Fibroblast of peridontal ligament (primary cell): Measurements from ENCODE around the gene PTRH1.

Experiments used
- DNase-seq: peaks from one replicate; pipeline ENCODE4 v3.0.0-alpha.2; 2010; ENCODE audit errors: extremely low read depth

The PTRH1 gene

DNA sequence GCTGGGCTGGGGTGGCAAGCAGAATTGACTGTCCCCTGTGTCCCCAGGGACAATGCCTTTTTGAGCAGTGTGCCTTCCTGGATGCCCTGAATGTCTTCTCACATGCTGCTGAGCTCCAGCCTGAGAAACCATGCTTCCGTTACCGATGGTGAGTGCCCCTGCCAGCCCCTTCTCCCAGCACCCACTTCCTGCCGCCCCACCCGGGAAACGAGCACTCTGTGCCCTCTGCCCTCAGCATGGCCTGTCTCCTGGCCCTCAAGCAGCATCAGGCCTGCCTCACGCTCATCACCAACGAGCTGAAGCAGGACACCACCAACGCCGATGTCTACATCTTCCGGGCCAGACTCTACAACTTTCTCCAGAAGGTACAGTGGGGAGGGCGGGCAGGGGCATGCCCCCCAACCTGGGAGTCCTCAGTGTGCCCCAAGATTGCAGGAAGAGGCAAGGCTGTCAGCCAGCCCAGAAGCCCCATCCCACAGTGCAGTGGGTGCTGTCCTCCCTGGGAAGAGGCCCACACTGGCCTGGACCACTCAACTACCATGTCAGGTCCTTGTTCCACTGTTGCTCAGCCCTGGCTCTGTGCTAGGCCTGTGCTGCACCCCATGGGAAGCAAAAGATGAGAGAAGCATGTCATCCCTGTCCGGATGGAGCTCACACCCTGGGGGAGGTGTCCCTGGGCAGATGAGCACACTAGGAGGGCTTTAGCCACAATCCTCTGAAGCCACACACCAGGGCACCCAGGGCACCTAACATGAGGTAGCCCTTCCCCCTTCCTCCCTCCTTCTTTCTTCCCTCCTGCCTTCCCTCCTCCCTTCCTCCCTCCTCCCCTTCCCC, 4.8 kb upstream of the PTRH1 start:
- no peak for DNase-seq

DNA sequence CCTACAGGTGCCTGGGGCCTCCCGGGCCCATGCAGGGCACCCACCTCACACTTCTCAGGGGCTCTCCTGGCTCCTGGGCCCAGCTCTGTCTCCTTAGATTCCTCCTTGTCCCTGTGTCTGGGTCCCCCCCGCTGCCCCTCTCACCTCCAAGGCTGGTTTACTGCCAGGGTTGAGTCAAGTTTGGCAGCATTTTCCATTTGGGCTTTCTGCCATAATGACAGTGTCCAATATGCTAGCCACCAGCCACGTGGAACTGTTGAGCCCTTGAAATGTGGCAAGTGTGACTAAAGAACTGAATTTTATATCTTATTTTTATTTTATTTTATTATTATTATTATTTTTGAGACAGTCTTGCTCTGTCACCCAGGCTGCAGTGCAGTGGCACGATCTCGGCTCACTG, 2.3 kb upstream of the PTRH1 start:
- DNase-seq = no peak

DNA sequence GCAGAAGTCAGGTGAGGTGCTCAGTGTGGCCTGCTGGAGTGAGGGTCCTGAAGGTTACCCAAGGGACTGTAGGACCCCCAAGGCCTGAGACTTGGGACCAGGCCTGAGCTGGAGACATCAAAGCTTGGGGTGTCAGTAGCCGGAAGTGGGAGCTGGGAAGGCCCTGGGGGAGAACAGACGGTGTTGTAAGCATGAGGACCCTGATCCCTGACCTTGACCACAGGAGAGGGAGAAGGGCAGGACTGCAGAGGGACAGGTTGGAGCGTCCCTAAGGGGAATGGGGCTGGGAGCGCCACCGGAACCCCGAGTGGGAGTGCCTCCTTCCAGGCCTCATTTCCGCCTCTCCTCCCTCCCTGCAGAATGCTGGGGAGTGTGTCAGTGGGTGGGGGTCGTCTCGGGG, 949 bp upstream of the PTRH1 start:
- no peak for DNase-seq

DNA sequence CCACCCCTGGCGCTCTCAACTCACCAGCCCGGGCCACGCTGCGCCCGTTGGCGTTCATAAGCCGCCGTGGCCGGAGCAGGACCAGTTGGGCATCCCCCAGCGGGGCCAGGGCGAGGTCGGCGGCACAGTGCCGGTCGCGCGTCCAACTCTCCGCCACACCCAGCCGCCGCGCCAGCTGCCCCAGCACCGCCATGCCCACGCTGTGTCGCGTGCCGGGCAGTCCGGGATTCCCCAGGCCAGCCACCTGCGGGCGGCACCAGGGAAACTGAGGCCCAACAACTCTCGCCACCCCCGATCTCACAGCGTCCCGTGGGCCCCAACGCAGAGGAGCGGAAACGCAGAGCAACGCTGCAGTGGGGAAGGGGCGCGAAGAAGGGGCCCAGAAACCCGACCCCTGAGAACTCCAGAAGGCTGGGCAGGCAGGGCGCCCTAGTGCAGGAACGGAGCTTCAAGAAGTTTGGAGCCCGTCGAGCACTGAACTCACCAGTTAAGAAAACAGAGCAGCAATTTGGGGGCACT, 453 bp downstream of the PTRH1 start:
- no peak for DNase-seq

DNA sequence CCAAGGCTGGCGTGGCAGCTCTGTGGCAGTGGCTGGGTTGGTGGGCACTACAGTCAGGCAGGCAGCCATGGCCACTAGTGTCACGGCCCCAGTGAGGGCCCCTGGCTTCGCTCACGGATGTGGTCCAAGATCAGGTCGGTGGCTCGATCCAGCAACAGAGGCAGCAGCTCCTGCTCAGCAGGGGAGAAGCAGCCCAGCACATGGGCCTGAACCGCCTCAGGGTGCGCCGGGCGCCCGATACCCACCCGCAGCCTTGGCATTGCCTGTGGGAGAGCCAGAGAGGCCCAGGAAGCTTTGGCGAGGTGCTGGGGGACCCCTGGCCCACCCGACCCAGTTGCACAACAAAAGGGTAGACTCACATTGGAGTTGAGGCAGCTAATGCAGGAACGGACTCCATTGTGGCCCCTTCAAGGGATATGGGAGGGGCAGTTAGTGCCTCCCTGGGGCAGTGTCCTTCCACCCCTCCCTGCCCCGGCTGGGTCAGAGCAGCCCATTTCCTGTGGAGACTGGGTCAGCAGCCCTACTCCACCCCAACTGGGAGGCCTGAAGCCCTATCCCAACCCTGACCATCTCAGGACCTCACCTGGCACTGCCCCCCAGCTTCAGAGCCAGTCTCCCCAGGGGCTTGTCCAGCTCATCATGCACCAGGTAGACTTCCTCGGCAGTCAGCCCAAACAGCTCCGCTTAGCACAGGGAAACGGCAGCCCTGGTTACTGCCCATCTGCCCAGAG, 1.3 kb downstream of the PTRH1 start:
- DNase-seq = no peak

DNA sequence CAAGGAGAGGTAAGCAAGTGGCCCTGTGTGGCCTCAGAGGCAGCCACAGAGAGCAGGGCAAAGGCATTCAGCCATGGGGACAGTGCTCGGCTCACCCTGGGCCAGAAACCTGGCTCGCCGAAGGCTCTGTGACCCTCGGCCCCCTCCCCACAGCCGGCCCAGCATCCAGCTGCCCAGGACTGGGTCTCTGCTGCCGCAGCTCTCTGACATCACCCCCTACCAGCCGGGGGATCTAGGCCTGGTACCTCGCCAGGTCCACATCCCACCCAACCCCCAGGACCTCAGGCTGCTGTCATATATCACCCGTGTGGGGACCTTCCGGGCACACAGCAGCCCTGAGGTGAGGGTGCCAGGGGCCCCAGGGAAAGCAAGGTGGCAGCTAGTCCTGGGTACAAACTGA, 2.6 kb downstream of the PTRH1 start:
- DNase-seq = no peak

DNA sequence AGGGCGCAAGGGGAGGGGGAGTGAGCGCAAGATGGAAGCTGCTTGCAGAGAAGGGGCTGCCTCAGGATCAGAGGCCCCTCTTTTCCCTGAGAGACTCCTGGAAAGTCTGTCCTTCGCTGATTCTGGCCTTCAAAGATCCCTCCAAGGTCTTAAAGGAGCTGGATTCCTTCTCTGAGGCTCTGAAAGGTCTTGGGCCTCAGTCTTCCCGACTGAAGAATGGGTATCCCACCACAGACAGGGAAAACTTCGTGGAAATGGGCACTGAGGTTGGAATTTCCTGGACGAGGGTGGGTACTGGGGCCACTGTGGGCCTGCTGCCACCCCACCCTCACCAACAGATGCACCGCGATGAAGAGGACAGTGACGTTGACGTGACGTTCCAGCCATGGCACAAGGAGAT, 3.1 kb downstream of the PTRH1 start:
- DNase-seq = no peak

DNA sequence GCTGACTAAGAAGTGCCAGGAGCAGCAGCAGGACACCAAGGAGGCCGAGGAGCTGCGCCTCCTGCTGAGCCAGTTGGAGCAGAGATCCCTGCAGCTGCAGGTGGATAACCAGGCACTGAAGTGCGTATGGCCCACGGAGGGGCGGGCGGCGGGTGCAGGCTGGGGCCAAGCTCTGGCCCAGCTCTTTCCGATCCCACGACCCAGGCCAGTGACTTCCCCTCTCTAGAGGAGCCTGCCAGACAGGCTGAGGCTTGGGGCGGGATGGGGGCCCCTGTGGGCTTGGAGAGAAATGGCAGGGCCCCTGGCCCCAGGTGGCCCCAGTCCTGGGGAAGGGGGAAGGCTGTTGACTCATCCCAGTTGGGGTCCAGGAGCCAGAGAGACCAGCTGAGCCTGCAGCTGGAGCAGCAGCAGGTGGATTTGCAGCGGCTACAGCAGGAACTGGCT, 3.6 kb downstream of the PTRH1 start:
- no peak for DNase-seq

DNA sequence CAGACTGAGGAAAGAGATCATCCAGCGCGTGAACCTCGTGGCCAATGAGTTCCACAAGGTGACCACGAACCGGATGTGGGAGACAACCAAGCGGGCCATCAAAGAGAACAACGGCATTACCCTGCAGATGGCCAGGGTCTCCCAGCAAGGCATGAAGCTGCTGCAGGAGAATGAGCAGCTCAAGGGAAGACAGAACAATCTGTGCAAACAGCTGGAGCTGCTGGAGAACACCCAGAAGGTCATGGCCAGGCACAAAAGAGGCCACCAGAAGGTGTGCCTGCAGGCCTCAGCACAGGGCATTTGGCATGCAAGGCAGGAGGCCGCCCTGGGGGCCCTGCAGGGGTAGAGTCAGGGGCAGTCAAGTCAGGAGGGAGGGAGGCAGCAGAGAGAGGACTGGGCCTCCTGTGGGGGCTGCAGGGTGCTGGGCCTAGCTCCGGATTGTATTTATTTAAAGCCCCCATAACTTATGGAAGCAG, 4.2 kb downstream of the PTRH1 start:
- no peak for DNase-seq

DNA sequence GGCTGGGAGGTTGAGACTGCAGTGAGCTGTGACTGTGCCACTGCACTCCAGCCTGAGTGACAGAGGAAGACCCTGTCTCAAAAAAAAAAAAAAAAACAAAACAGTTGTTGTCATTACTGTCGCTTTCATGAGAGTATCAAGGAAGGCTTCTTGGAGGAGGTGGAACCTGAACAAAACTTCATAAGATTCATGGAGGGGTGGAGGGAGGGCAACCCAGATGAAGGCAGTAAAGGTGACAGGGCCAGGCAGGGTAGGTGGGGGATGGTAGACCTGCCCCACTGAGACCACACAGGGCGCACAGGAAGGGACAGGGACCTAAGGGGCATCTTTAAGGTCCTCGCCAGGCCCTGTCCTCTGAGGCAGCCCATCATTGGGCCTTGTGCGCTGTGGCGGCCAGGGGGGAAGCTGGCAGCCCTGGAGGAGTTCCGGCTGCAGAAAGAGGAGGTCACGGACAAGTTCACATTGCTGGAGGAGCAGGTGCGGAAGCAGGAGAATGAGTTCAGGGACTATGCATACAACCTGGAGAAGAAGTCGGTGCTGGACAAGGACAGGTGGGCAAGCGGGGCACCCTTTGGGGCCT, 5.2 kb downstream of the PTRH1 start:
- no peak for DNase-seq

DNA sequence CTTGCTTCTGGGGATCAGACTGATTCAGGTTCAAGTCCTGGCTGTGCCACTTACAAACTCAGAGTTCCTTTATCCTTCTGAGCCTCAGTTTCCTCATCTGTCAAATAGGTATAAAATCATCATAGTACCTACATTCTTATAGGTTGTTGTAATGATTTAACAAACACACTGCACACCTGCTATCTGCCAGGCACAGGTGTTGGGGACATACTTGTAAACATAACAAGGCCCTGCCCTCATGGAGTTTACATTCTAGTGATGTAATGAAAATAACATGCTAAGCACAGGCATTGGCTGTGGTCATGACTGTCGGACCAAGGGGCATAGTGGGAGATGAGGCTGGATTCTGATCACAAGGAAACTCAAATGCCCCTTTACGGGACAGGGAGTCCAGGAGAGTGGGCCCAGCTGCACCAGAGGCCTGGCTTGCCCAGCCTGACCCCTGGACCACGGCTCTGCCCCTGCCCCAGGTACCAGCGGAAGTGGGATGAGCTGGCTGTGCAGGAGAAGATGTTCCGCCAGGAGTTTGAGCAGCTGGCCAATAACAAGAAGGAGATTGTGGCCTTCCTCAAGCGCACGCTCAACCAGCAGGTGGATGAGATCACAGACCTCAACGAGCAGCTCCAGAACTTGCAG, 6.4 kb downstream of the PTRH1 start:
- no peak for DNase-seq

DNA sequence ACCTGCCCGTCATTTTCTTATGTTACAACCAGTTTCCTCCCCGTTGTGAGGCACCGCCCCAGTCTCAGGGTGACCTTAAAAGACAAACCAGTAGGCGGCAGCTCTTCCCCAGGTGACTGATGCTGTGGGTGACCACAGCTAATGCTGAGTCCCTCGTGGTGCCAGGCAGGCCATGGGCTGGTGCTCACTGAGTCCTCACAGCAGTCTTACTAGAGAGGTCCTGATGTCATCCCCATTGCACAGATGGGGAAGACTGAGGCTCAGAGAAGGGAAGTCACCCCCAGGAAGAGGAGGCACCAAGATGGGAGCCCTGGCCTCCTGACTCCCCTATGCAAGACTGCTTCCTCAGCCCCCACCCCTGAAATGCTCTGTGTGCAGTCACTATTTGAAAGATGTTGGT, 7.7 kb downstream of the PTRH1 start:
- DNase-seq = no peak

DNA sequence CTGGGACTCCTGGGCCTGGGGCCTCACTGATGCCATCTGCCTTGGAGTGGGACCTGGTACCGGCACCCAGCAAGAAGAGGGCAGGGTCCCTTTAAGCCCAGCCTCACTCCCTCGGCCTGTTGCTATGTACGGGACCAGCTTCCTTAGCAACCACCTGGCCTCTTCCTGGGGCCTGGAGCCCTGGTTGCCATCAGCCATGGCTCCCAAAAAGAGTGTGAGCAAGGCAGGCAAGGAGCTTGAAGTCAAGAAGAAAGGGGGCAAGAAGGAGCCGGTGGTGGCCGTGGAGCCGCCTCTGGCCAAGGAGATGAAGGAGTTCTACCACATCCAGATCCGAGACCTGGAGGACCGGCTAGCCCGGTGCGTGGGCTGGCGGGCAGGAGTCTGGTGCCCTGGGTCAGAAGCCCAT, 8.6 kb downstream of the PTRH1 start, which contains the start of gene CFAP157:
CFAP157 (plus strand) TSS at position 153 of the 406 bp plus-strand sequence; CDS start at position 197, 44 bp downstream.
- no peak for DNase-seq

DNA sequence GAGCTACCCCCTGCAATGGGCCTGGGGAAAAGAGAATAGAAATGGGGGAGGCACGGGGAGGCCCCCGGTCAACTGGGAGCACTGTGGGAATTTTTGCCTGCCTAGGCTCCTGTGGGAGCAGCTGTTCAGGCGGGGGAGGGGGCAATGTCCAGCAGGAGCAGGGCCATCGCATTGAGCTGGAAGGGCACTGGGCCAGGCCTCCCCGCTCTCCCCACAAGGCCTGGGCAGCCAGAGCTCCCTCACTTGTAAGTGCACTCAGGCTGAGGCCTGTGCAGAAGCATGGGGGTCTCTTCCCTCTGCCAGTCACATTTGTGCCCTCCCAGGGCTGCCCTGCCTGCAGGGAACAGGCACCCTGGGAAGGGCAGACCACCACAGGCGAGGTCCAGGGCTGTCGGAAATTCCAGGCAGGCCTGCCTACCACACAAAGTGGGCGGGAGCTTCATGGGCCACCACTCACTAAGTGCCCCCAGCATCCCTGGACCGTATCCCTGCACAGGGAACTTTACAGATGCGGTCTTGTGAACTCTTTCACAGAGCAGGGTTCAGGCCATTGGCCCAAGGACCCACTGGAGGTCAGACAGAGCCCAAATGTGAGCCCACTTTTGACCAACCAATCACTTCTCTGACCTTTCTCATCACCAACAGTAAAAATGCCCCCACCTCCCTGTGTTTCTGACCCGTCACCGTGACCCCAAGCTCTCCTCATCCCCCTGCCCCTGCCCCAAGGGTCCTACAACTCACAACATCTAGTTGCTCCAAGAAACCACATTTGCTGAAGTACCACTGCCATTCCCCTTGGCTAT, 9.7 kb downstream of the PTRH1 start:
- no peak for DNase-seq

DNA sequence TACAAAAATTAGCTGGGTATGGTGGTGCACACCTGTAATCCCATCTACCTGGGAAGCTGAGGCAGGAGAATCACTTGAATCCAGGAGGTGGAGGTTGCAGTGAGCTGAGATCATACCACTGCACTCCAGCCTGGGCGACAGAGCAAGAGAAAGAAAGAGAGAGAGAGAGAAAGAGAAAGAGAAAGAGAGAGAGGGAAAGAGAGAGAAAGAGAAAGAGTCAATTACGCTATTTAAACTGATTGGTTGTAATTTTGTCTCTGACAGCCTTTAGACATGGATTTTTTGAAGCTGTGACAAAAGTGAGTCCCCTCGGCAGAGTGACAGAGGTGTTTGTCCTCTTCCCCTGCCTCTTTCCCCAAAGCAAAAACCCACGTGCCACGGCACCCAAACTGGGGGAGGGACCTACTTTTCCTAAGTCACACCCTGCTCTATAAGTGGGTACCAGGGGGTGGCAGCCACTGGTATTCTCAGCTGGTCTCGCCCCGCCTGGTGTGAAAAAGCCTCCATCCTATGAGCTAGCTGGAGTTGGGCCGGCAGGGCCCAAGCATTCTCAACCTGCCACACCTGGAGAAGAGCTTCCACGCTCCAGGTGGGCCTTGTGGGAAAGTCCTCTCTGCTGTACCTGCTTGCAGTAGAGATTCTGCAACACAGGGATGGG, 12.0 kb downstream of the PTRH1 start:
- no peak for DNase-seq

DNA sequence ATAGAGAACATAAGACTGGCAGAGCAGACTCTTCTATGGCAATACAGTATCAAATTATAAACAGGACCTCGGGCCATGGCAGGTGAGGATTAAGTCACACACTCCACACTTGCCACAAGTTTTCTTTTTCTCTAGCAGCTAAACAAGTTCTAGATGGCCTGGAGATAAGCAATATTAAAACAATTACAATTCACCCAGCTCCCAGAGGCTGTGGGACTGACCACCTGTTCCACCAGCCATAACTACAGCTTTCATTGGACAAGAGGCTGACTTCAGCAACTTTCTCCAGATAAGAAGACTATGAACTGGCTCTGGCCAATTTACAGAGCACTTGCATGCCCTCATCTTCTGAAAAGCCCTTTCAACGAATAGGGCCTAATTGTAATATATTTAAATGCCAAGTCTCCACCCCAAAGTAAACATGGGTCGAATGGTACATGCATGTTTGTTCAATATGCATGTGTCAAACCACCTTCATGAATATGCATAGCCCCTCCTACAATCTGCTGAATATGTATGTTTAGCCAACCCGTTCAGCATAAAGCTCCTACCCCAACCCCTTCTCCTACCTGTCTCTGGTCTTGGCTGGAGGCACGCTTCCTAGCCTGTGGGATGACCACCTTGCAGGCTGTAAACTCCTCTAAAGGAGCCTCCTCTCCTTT, 14.7 kb downstream of the PTRH1 start:
- DNase-seq = no peak

DNA sequence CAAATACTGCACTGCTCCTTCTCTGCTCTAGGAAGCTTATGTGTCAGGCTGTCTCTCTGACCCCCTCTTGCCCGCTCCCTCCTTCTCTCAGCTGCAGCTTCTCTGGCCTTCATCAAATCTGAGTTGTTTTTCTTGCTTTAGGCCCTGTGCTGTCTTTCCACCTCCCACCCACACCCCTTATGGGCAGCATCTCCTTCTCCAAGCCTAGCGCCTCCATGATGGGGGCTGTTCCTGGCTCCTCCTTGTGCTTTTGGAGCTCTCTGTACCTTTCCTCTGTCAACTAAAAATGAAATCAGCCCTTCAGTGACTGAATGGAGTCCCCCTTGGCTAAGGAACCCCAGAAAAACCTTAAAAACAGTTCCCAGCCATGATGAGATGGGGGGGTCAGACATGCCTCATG, 15.3 kb downstream of the PTRH1 start:
- DNase-seq = no peak

DNA sequence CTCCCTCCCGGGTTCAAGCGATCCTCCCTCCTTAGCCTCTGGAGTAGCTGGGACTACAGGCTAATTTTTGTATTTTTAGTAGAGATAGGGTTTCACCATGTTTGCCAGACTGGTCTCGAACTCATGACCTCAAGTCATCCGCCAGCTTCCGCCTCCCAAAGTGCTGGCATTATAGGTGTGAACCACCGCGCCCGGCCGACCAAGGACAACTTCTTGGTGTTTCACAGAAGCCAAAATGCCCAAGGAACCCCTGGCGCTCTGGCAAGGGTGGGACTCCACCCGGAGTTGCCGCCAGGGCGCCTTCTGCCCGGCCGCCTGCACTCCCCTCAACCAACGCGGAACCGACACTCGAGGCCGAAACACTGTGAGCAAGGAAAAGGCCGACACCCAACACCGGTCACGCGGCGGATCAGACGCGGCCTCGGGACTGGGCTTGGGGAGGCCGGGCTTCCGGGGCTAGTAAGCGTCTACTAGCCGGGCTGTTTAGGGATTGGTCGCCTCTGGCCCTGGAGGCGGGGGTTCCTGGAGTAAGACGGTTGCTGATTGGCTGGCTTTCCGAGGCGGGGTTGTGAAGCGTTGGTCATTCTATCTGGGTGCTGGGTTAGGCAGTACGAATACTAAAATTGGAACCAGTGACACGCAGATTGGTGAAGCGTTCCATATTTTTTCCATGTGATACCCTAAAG, 16.3 kb downstream of the PTRH1 start:
- peak; percentile 97 for DNase-seq

DNA sequence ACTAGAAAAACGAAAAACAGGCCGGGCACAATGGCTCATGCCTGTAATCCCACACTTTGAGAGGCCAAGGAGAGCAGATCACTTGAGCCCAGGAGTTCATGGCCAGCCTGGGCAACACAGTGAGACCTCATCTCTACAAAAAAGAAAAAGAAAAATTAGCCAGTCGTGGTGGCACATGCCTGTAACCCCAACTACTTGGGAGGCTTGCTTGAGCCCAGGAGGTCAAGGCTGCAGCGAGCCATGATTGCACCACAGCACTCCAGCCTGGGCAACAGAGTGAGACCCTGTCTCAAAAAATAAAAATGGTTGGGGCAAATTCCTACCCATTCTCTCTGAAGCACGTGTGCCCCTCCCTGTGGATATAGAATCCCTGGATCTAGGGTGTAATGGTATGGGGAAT, 17.1 kb downstream of the PTRH1 start:
- DNase-seq = no peak
